ENCODE data around the gene CLEC20A.

DNA sequence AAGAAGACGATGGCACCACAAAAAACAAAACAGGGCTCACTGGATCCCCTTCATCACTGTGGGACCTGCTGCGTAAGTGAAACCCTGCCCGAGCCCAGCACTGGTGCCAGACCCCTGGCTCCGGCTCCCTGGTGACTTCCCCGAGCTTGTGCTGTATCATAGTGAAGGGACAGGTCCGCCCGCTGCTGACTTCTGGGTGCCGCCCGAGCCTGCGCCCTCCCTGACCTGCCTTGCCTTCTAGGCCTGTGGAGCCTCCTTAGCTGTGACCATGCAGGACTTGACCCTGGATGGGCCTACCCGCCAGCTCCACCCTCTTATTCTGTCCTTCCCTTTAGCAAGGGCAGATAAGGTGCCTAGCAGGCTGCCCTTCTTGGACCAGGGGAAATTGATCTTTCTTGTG, 24.0 kb upstream of the CLEC20A start:
- TF ChIP-seq TAF1 (IDR thresholded peaks at IDR 0.05; ENCODE audit: borderline replicate concordance, low read depth, low read length), result no peak
- no peak for TF ChIP-seq POLR2A (IDR thresholded peaks at IDR 0.05; ENCODE audit: low read depth, low read length)
- TF ChIP-seq POLR2AphosphoS5 (IDR thresholded peaks at IDR 0.05; ENCODE audit: low read depth, low read length), result no peak

All from GM12892 (cell line).